Astrocyte of the hippocampus (primary cell): ENCODE results near the gene OR51F1.
"Not testable (repeated sequence)": the region's sequence is repeated elsewhere in the genome, so short reads cannot be mapped to it uniquely, and the experiment has no call there.

ENCODE experiments used
- DNase-seq: peaks from one replicate; pipeline ENCODE4 v3.0.0; 2011; ENCODE audit warnings: low read depth, low spot score

OR51F1 gene, protein sequence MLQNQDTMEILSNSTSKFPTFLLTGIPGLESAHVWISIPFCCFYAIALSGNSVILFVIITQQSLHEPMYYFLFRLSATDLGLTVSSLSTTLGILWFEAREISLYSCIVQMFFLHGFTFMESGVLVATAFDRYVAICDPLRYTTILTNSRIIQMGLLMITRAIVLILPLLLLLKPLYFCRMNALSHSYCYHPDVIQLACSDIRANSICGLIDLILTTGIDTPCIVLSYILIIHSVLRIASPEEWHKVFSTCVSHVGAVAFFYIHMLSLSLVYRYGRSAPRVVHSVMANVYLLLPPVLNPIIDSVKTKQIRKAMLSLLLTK

GRCh38 chr11:4769838-4770237, at the start of gene OR51F1:
Gene OR51F1, minus strand, starts transcription at chr11:4769938. Its CDS starts 0 bp downstream, at chr11:4769938.
- DNase-seq: no peak

DNA sequence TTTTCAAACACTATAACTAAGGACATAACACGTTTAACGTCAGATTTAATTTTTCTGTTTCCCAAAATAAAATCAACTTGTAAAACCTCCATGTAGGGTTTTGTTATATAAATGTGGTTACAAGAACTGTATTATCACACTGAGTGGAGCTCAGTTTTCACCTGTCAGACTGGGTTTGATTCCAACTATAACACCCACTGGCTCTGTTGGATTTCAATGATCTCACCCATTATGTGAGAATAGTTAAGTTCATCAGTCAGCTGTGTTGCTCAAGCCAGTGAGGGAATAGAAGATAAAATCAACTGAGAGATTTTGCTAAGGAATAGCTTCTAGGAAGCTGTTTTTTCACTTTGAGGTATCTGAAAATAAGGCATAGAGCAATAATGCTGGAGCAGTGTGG, 39.5 kb upstream of the OR51F1 start:
- DNase-seq: no peak

DNA sequence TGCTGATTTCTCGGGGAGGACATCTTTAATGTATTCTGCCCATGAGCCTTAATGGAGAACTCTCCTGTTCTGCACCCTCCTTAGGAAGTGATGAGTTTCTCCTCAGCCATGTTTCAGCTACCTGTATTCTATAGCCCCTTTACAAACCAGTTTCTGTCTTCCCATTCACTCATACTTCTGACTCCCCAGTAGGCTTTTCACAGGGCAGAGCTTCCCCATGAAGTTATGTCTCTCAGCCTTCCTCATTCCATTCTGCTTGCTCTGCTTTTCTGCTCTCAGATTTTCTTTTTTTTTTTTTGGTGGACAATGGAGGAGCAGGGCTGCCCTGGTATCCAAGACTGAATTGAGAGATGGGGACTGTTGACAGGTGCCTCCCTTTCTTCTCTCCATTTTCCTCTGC, 38.7 kb upstream of the OR51F1 start:
- DNase-seq: no peak

- no peak for DNase-seq
Measured at GRCh38 chr11:4804280-4804679, 34.5 kb upstream of the OR51F1 start, which contains the start of gene OR52R1. Gene OR52R1, minus strand, starts transcription at chr11:4804380. Its CDS starts 0 bp downstream, at chr11:4804380.

DNA sequence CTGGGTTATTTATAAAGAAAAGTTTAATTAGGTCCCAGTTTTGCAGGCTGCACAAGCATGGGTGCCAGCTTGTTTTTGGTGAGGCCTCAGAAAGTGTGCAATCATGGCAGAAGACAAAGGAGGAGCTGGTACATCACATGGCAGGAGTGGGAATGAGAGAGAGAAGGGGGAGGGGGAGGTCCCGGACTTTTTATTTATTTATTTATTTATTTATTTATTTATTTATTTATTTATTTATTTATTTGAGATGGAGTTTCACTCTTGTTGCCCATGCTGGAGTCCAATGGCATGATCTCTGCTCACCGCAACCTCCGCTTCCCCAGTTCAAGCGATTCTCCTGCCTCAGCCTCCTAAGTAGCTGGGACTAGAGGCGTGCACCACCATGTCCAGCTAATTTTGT, 31.6 kb upstream of the OR51F1 start:
- not testable (repeated sequence) for DNase-seq

DNA sequence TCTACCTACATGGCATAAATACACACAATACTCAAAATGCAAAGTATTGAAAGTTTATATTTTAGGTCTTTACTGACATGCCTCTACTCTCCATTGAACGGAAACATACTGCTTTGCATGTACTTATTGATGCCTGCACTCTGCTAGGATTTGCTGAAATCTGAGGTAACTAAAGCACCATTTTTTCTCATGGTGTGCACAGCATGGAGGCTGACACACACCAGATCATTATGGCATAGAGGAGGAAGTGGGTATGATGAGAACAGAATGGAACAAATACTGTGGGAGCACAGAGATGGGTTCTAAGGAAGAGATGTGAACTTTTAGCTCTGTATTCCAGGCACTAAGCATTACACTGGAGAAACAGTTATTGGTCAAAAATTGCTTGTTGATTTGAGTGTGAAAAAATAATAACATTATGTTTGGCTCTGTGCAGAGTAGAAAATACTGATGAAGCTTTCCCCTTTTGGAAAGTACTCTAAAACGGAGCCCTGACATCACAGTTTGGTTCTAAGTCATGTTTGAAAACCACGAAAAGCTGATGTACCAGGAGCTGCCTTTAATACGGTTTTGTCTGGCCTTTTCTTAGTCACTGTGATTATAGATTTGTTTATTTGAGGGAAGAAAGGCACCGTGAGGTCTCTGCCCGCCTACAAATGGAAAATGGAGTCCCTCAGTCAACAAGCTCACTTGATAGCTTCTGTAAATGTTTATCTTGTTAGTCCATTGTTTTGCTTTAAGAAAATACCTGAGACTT, 28.9 kb upstream of the OR51F1 start:
- DNase-seq: no peak

- no peak for DNase-seq
Measured at GRCh38 chr11:4797206-4797605, 27.5 kb upstream of the OR51F1 start.

- DNase-seq: no peak
Measured at GRCh38 chr11:4782454-4782853, 12.7 kb upstream of the OR51F1 start.

- no peak for DNase-seq
Measured at GRCh38 chr11:4768094-4768493, 1.6 kb downstream of the OR51F1 start.

DNA sequence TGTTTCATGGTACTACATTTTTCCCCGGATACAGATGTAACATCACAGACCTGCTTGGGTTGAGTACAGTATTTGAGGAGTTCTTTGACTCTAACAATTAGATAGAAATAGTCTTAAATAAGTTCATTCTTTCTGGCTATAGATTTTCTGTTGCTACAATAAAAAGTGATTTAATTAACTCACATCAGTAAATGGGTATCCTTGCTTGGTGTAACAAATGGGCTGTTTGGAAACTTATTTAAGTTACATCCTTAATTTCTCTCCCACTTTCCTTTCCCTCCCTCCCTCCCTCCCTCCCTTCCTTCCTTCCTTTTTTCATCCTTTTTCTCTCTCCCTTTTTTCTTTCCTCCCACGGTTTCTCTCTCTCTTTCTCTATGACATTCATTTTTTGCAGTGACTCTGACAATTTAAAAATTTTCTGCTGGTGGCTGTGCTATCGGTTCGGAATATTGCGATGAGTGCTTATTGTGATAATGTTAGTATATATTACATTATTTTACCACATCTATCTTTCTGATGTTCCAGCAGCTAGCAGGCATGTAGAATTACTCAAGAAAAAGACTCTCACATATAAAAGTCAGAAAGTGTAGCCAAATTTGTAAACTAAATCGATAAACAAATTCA, 3.2 kb downstream of the OR51F1 start:
- no peak for DNase-seq

GRCh38 chr11:4763096-4763495, 6.6 kb downstream of the OR51F1 start:
- DNase-seq: no peak

DNA sequence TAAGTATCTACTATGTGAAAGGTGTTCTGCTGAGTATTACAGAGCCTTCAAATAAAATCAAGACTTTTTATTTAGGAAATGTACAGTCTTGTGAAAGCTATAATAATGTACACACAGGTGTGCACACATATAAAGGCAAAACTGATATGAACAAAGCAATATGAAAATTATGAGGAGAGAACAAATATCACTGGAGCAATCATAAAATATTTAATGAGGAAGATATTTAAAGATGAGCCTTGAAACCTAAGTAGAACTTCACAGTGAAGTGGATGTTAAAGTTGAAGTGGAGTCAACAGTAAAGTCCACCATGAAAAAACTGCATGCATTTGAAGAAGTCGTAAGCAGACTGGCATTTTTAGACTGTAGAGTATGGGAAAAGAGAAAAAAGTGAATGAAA, 18.5 kb downstream of the OR51F1 start:
- DNase-seq: no peak

DNA sequence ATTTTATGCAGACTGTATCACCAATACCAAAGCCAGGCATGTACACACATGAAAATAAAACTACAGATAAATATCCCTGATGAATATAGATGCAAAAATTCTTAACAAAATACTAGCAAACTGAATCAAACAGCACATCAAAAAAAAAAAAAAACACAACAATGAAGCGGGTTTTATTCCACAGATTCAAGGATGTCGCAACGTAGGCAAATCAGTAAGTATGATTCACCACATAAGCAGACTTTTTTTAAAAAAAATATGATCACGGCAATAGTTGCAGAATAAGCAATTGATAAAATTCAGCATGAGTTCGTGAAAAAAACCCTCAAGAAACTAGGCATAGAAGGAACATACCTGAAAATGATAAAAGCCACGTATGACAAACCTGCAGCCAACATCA, 21.3 kb downstream of the OR51F1 start:
- DNase-seq: no peak

DNA sequence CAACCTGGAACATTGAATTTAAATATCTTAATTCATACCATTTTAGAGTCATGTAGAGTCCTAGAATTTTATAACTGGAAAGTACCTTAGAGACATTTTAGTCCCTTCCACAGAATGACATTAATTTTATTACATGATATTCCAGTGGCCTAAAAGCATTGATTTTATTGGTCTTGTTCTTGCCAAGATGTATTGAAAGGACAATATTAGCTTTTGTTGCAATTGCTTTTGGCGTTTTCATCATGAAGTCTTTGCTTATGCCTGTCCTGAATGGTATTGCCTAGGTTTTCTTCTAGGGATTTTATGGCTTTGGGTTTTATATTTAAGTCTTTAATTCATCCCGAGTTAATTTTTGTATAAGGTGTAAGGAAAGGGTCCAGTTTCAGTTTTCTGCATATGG, 29.0 kb downstream of the OR51F1 start:
- DNase-seq: no peak

- no peak for DNase-seq
Measured at GRCh38 chr11:4727171-4727570, 42.6 kb downstream of the OR51F1 start.

DNA sequence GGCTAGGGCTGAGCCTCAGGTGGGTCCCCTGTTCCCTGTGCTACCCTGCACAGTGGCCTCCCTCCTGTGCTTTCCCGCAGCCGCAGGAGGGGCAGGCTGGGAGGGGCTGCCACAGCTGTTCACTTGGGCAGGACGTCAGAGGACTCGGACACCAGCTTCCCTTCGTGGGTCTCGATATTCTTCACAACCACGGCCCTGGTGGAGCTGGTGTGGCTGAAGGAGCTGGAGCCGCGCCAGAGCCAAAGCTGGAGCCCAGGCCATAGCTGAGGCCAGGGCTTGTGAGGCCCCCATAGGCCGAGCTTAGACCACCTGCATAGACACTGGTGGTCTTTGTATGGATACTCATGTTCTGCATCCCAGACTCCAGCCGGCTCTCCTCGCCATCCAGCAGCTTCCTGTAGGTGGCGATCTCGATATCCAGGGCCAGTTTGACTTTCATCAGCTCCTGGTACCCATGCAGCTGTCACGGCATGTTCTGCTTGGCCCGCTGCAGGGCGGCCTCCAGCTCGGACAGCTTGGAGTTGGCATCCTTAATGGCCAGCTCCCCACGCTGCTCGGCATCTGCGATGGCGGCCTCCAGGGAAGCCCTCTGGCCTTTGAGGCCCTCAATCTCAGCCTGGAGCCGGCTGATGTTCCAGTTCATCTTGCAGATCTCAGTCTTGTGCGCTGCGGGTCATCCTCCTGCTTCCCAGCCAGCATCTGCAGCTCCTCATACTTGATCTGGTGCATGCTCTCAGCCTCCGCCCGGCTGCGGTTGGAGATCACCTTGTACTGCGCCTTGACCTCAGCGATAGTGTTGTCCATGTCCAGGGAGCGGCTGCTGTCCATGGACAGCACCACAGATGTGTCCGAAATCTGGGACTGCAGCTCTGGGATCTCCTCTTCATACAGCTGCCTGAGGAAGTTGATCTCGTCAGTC, 46.9 kb downstream of the OR51F1 start:
- not testable (repeated sequence) for DNase-seq
